GM10248 (cell line): Measurements from ENCODE around the gene EPB41.

Source experiments
- CTCF ChIA-PET: fragments of 300-600 bp; sonication (Branson Sonifier 250); formaldehyde crosslinking; extraction: SDS; loops from one replicate; lab custom pipeline; 2021; ENCODE audit warnings: antibody characterized with exemption; lab: Yijun Ruan, JAX
- POLR2A ChIA-PET: fragments of 350-650 bp; sonication (Branson Sonifier 250); formaldehyde crosslinking; extraction: SDS; loops from one replicate; lab custom pipeline; 2020; ENCODE audit warnings: antibody characterized with exemption; lab: Yijun Ruan, JAX
- DNase-seq: peaks from one replicate; pipeline ENCODE4 v3.0.0; 2012; ENCODE audit errors: extremely low spot score
- CTCF ChIP-seq: IDR thresholded peaks from 2 replicates; pipeline ENCODE4 v1.5.1; 2012; ENCODE audit warnings: mild to moderate bottlenecking, low read depth; ENCODE audit errors: extremely low read depth, missing control alignments, control extremely low read depth

Gene EPB41

GRCh38 chr1:29156543-29157268 lies 242.3 kb downstream of the EPB41 start:
- ChIA-PET CTCF (interaction anchor here (0.9 to 2.1 kb wide), 3 partner anchors 10 to 45 kb away, joined by 3 to 8 read pairs (median 7); partner anchors contain the start of gene SRSF4), POLR2A (interaction anchor here (0.7 kb wide), 1 partner anchor 75 kb away, joined by 3 read pairs; no protein-coding TSS in a partner anchor)
- no peak for DNase-seq
- TF ChIP-seq CTCF = no peak

- ChIA-PET POLR2A (interaction anchor here (0.5 kb wide), 1 partner anchor 651 kb away, joined by 3 read pairs; the partner anchor contains the start of gene RCC1), CTCF (interaction anchor here (1.9 to 2.1 kb wide), 2 partner anchors 24 to 45 kb away, joined by 7 to 8 read pairs; partner anchors contain the start of gene SRSF4)
- no peak for DNase-seq
- no peak for TF ChIP-seq CTCF
These were observed 242.9 kb downstream of the EPB41 start for GRCh38 chr1:29157269-29157601.

GRCh38 chr1:29159773-29160172 lies 245.4 kb downstream of the EPB41 start:
- TF ChIP-seq CTCF = no peak
- ChIA-PET POLR2A (no interaction called here), CTCF (no interaction called here)
- no peak for DNase-seq

GRCh38 chr1:29162025-29162424 lies 247.7 kb downstream of the EPB41 start:
- TF ChIP-seq CTCF = no peak
- DNase-seq = no peak
- POLR2A ChIA-PET = no interaction called here
- CTCF ChIA-PET = interaction anchor here (2.6 kb wide), 1 partner anchor 9 kb away, joined by 9 read pairs; no protein-coding TSS in a partner anchor

GRCh38 chr1:29162476-29163138 lies 248.2 kb downstream of the EPB41 start:
- POLR2A ChIA-PET = interaction anchor here (0.6 kb wide), 1 partner anchor 66 kb away, joined by 3 read pairs; no protein-coding TSS in a partner anchor
- DNase-seq = no peak
- no peak for TF ChIP-seq CTCF
- CTCF ChIA-PET = interaction anchor here (1.2 to 2.6 kb wide), 2 partner anchors 8 to 19 kb away, joined by 3 to 9 read pairs; partner anchors contain the start of gene SRSF4

- DNase-seq = no peak
- no peak for TF ChIP-seq CTCF
- POLR2A ChIA-PET = no interaction called here
- CTCF ChIA-PET = interaction anchor here (2.0 kb wide), 1 partner anchor 38 kb away, joined by 4 read pairs; no protein-coding TSS in a partner anchor
These were observed 250.2 kb downstream of the EPB41 start for GRCh38 chr1:29164588-29164987.
